Motor neuron (in vitro differentiated cells): ENCODE measurements around the gene STK26. TPM values are rescaled to one million over a fixed set of nuclear protein-coding genes. Genes with fewer than 3 reads are reported as not detected.
"Not testable (repeated sequence)": the region's sequence is repeated elsewhere in the genome, so short reads cannot be mapped to it uniquely, and the experiment has no call there.

ENCODE experiments used
- ATAC-seq, 8 experiments: fragments of 200-7000 bp; cut with Tn5 transposase; replicated peaks in 6 of 8; 2 replicates each; pipeline ENCODE4 v1.8.0; 2021; ENCODE audit warnings: mild to moderate bottlenecking in 8 of 8, moderate library complexity in 8 of 8
- H3K27ac ChIP-seq, 2 donors: fragments of 250-450 bp; sonication (Bioruptor Pico); 2 replicates each; pipeline ENCODE4 v1.9.0; 2021; ENCODE audit warnings: antibody characterized with exemption in 2 of 2, mild to moderate bottlenecking in 2 of 2, moderate library complexity in 1 of 2
- H3K4me1 ChIP-seq, 2 donors: fragments of 250-450 bp; sonication (Bioruptor Pico); replicated peaks in 1 of 2; 2 replicates each; pipeline ENCODE4 v1.6.1; 2021; ENCODE audit warnings: antibody characterized with exemption in 2 of 2, mild to moderate bottlenecking in 2 of 2, moderate library complexity in 1 of 2
- H3K4me3 ChIP-seq, 5 donors: fragments of 250-450 bp; sonication (Bioruptor Pico); 2 replicates each; pipeline ENCODE4 v1.9.0; 2021; ENCODE audit warnings: antibody characterized with exemption in 5 of 5, mild to moderate bottlenecking in 5 of 5, moderate library complexity in 4 of 5
- WGBS, 10 experiments: fragments of 450-650 bp; shearing (Covaris generic); methylation state at CpG; one replicate each; pipeline ENCODE4 v1.0.0; 2022; 5-methylcytosine and 5-hydroxymethylcytosine counted together
- in situ Hi-C, 9 experiments: fragments of 400-800 bp; cut with MboI; loops; one replicate each; pipeline ENCODE4 v1.15.0; 2021; ENCODE audit warnings: low sequenced_read_pairs in 9 of 9, low pct_unique_long_range_greater_than_20kb in 2 of 9; ENCODE audit not compliant: unreplicated experiment in 9 of 9
- total RNA-seq, 8 experiments: library from RNA; unstranded; fragments of 300-600 nt; gene quantifications; 2 replicates each; pipeline versions ENCODE4 v1.2.3 to v1.2.4, GENCODE V29; 2022

STK26 gene
- total RNA-seq, 8 experiments from 2014 or later, result 3.7 to 45.0 (median 9.5) TPM

DNA sequence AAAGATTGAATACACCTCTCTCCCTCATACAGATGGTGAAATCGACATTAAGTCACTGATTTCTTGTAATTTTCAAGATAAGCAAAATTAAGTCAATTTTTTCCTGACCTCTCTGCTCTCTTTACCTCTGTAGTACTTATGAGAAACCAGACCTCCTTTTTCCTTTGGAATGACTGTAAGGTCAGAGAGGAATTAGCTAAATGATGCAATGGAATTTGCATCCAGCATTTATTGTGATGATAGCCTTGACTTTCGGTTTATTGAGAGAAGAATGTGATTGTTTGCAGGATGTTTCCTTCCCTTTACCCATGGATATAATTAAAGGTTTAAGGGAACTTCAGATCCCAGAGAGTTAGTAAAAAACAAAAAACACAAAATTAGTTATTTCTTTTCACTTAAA lies 22.4 kb downstream of the STK26 start:
- no peak for ATAC-seq
- H3K27ac ChIP-seq, result no peak overlapping the region
- H3K4me3 ChIP-seq, result no peak overlapping the region
- WGBS, 10 experiments, result 29 to 80% (median 59%) methylated on average over 1 to 2 of the region's 2 CpGs; no CpG with 5 or more reads in 4 of the 10 experiments
- peaks cover 3 to 22% of the 10 kb centered on the region in 2 donors for H3K4me1 ChIP-seq
- in situ Hi-C loops, result no loop called here

DNA sequence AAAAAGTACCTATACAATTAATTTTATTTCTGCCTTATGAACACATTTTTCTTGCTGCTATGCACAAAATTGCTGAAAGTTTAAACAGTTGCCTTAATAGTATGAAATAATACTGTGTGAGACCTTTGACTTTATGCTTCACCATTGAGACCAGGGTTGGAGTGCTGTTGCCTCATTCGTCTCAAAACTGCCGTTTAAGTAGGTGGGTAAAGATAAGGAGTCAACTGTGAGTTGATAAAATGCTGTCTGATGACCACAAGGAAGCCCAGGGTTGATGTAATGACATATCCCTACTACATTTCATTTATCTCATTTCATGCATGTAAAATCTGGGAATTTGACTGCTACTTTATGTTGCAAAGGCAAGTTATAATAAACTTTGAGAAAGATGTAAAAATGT lies 23.4 kb downstream of the STK26 start:
- no peak overlapping the region for H3K27ac ChIP-seq
- WGBS, 10 experiments, result 20 to 85% (median 35%) methylated on average over 1 to 2 of the region's 2 CpGs; no CpG with 5 or more reads in 4 of the 10 experiments
- no peak overlapping the region for H3K4me3 ChIP-seq
- peaks cover 3 to 14% of the 10 kb centered on the region in 2 donors for H3K4me1 ChIP-seq
- ATAC-seq, result no peak
- in situ Hi-C loops, result no loop called here

DNA sequence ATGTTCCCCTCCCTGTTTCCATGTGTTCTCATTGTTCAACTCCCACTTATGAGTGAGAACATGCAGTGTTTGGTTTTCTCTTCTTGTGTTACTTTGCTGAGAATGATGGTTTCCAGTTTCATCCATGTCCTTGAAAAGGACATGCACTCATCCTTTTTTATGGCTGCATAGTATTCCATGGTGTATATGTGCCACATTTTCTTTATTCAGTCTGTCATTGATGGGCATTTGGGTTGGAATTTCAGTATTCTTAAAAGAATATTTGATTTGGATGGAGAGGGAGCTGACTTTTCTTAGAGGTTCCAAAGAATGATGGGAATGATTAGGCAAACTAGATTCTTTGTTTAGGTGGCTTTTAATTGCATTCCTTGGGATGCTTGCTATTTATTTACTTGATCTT lies 28.7 kb downstream of the STK26 start:
- not testable (repeated sequence) for H3K4me1 ChIP-seq, H3K27ac ChIP-seq, ATAC-seq, H3K4me3 ChIP-seq
- in situ Hi-C loops, result loop anchor here in 1 of 9 experiments (25.0 kb wide), 1 partner anchor 189 kb away; no protein-coding TSS in a partner anchor

DNA sequence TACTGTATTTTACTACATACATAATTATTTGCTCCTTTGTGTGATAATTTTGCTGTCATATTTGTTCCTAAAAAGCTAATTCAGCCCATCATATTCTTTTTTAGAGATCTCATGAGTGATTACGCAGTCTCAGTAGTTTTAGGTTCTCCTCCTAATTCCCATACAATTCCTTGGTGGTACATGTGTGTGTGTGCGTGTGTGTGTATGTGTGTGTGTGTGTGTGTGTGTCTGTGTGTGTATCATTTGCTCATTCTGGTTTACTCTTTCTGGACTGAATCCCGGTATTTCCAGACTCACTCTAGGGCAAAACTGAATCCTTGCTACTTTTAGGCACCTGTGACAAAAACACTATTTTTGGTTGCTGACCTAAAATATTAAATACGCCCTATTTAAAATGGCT lies 34.9 kb downstream of the STK26 start:
- H3K4me1 ChIP-seq, result no peaks in the 10 kb centered on the region
- H3K4me3 ChIP-seq, result no peak overlapping the region
- WGBS, 10 experiments, result 55 to 100% (median 90%) methylated on average over 2 to 4 of the region's 4 CpGs; no CpG with 5 or more reads in 7 of the 10 experiments
- no peak overlapping the region for H3K27ac ChIP-seq
- in situ Hi-C loops, result loop anchor here in 1 of 9 experiments (25.0 kb wide), 1 partner anchor 196 kb away; no protein-coding TSS in a partner anchor
- ATAC-seq, result no peak

DNA sequence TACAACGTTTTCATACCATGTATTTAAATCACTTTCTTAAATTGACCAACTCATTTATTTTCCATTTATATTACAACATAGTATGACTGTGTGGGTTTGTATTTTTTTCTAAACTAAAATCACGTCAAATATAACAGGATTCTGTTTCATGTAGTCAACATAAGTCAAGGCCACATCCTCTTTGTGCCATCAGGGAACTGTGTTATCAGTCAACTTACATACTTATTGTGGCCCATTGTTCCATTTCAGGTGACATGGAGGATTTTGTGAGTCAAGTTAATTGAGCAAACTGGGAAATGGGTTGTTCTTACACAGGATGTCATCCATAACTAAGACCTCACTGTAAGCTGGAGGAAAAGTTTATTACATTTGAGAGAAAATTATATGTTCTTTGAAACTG lies 35.9 kb downstream of the STK26 start:
- in situ Hi-C loops, result loop anchor here in 1 of 9 experiments (25.0 kb wide), 1 partner anchor 197 kb away; no protein-coding TSS in a partner anchor
- Histone ChIP-seq H3K4me3 (no peak overlapping the region), H3K4me1 (no peaks in the 10 kb centered on the region), H3K27ac (no peak overlapping the region)
- no peak for ATAC-seq
- WGBS, 10 experiments, result 0 to 100% (median 43%) methylated on average over 1 to 2 of the region's 2 CpGs; no CpG with 5 or more reads in 5 of the 10 experiments

DNA sequence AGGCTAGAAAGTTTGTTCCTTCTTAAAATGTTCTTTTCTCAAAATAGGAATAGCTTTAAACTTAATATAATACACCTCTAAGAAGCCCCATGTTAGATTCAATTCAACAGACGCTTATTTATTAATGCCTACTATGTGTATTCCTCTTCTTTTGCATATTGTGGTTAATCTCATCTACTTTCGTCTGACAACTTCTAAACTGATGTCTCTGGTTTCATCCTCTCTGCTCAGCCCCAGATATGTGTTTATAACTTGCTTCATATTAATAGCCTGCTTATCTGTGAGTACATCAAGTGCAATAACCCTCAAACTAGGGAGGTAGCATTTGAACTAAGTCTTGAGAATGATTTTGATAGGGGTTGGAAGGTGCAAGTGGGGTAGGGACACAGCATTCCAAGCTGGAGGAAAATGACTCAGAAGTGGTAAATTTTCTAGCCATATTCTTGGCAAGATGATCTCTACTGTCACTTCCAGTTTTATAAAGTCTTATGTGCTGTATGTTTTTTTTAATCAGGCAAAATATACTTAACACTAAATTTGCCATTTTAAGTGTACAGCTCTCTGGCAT lies 37.0 kb downstream of the STK26 start:
- H3K27ac ChIP-seq, result no peak overlapping the region
- H3K4me3 ChIP-seq, result no peak overlapping the region
- in situ Hi-C loops, result loop anchor here in 1 of 9 experiments (25.0 kb wide), 1 partner anchor 198 kb away; no protein-coding TSS in a partner anchor
- no peak for ATAC-seq
- WGBS, 10 experiments, result 60 to 100% (median 82%) methylated on average over 1 to 2 of the region's 2 CpGs; no CpG with 5 or more reads in 4 of the 10 experiments
- H3K4me1 ChIP-seq, result no peaks in the 10 kb centered on the region

DNA sequence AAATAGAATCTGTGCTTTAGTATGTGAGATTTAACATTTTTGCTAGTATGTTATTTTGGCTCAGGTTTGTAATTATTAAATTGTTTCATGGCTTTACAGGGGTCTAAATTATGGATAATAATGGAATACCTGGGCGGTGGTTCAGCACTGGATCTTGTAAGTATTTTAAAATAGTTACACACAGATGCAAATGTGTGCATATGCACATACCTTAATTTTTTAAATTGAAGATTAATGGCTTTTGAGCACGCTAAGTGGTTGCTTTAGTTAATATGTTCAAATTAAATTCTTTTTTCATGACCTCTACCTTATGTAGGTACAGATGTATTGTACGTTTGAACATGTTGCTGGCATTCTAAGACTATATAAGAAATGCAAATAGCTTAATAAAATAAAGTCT lies 40.2 kb downstream of the STK26 start:
- in situ Hi-C loops, result loop anchor here in 1 of 9 experiments (25.0 kb wide), 1 partner anchor 201 kb away; no protein-coding TSS in a partner anchor
- WGBS, 10 experiments, result 0 to 100% (median 49%) methylated on average over 1 to 3 of the region's 3 CpGs; no CpG with 5 or more reads in 2 of the 10 experiments
- Histone ChIP-seq H3K4me1 (no peaks in the 10 kb centered on the region), H3K4me3 (no peak overlapping the region), H3K27ac (no peak overlapping the region)
- ATAC-seq, result peak in 3 of 8 experiments; percentile 18 to 66 (median 59)

DNA sequence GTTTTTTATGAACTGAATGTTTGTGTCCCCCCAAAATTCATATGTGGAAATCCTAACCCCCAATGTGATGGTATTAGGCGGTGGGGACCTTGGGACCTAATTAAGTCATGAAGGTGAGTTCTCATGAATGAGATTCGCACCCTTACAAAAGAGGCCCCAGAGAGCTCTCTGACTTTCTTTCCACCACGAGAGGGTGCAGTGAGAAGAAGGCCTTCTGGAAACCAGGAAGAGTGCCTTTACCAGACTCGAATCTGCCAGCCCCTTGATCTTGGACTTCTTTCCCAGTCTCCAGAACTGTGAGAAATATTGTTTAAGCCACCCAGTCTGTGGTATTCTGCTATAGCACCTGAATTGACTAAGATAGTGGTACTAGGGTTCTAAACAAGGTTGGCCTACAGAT lies 40.8 kb downstream of the STK26 start:
- H3K27ac ChIP-seq, result no peak overlapping the region
- no peak overlapping the region for H3K4me3 ChIP-seq
- no peaks in the 10 kb centered on the region for H3K4me1 ChIP-seq
- 50 to 100% (median 65%) methylated on average over 1 to 2 of the region's 4 CpGs; no CpG with 5 or more reads in 6 of the 10 experiments for WGBS, 10 experiments
- in situ Hi-C loops, result loop anchor here in 1 of 9 experiments (25.0 kb wide), 1 partner anchor 202 kb away; no protein-coding TSS in a partner anchor
- ATAC-seq, result no peak

DNA sequence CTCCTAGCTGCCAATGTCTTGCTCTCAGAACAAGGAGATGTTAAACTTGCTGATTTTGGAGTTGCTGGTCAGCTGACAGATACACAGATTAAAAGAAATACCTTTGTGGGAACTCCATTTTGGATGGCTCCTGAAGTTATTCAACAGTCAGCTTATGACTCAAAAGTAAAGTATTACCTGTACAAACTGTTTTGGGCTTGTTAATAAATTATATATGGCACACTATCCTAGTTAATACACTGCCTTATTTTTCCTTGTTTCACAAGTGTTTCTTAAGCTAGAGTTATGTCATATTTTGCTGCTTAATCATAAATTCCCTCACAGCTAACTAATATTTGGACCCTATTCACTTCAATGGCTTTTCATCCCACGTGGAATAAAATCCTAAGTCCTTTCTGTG lies 45.3 kb downstream of the STK26 start:
- no peak overlapping the region for H3K27ac ChIP-seq
- 40 to 100% (median 60%) methylated on average over 1 of the region's 1 CpG; no CpG with 5 or more reads in 5 of the 10 experiments for WGBS, 10 experiments
- no peaks in the 10 kb centered on the region for H3K4me1 ChIP-seq
- in situ Hi-C loops, result loop anchor here in 1 of 9 experiments (25.0 kb wide), 1 partner anchor 206 kb away; no protein-coding TSS in a partner anchor
- no peak for ATAC-seq
- H3K4me3 ChIP-seq, result no peak overlapping the region

DNA sequence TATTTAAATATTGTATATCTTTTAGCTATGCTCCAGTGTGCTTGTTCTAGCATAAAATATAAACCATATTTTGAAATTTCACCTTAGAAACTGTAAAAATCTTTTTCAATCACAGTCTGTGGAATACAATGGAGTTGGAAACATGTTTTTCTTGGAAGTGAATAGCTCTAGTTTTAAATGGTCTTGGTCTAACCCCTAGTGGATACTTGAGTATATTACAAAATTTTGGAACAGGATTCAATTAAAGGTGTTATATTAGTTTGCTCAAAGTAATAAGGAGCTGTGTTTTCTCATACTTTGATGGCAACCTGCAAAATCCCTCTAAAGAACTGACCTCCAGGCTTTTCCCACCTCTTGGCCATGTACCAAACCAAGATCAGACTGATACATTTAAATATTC lies 48.2 kb downstream of the STK26 start:
- no peaks in the 10 kb centered on the region for H3K4me1 ChIP-seq
- in situ Hi-C loops, result loop anchor here in 1 of 9 experiments (25.0 kb wide), 1 partner anchor 209 kb away; no protein-coding TSS in a partner anchor
- no peak overlapping the region for H3K27ac ChIP-seq
- no peak overlapping the region for H3K4me3 ChIP-seq
- ATAC-seq, result peak in 3 of 8 experiments; percentile 45 to 56 (median 45)

DNA sequence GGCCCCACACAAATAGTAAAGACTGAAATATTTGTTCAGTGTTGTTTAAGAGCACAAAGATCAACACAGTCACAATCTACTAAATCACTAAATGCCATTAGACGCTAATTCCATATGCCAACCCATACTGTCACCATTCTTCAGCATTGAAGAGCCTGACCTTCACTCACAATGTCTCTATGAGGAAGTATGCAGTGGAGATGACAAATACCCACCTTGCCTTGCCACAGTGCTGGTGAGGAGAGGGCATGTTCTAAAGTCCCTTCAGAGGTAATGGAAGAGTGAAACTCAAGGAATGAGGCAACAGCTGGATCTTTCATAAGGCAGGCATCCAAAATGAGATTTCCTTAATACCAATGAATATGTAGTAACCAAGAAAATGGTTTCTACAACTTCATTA lies 54.3 kb downstream of the STK26 start:
- Histone ChIP-seq H3K4me1 (no peaks in the 10 kb centered on the region), H3K4me3 (no peak overlapping the region), H3K27ac (no peak overlapping the region)
- in situ Hi-C loops, result loop anchor here in 2 of 9 experiments (25.0 kb wide), 2 partner anchors 135 to 535 kb away; partner anchors contain the start of gene RAP2C (in 1 of the 2)
- no peak for ATAC-seq
- WGBS, 10 experiments, result 38 to 100% (median 93%) methylated on average over 1 of the region's 1 CpG; no CpG with 5 or more reads in 6 of the 10 experiments

DNA sequence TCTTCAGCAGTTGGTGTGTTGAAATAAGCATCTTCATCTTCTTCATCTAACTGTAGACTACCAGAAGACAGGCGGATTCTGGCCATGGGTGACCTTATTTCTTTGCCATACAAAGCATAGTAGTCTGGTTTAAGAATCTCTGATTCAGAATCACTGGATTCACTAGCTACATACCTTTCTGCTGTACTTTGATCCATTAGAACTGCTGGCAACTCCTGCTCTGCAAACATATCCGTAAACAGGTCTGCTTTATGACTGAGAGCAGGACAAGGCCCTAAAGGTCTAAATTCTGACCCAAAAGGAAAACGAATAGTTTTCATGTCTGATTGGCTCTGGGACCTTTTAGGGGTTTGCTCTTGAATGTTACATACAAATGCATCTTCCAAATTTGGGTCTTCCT lies 54.8 kb downstream of the STK26 start:
- in situ Hi-C loops, result loop anchor here in 2 of 9 experiments (25.0 kb wide), 2 partner anchors 134 to 534 kb away; partner anchors contain the start of gene RAP2C (in 1 of the 2)
- no peak for ATAC-seq

DNA sequence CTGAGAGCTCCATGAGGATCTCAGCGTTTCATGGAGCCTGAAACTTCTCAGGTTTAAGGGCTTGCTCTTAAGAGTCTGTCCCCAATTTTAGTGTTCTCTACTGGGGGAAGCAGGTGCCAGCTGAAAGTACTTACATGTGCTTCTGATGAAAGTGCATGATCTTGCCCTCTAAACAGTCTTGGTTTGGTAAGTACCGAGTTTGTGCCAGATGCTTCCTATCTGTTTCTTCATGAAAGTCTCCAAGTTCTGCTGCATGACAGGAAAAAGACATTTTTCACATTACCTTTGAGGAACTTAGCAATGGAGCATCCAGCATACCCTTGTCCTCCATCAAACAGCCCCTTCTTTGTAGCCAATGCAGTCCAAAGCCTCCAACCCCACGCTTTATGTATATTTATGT lies 62.7 kb downstream of the STK26 start:
- Histone ChIP-seq H3K4me1 (no peaks in the 10 kb centered on the region), H3K27ac (no peak overlapping the region), H3K4me3 (no peak overlapping the region)
- in situ Hi-C loops, result loop anchor here in 2 of 9 experiments (25.0 kb wide), 2 partner anchors 127 to 527 kb away; partner anchors contain the start of gene RAP2C (in 1 of the 2)
- ATAC-seq, result no peak
- WGBS, 10 experiments, result 0 to 83% (median 48%) methylated on average over 1 to 3 of the region's 3 CpGs; no CpG with 5 or more reads in 7 of the 10 experiments

More for the DNA sequence above, 54.8 kb downstream of the STK26 start:
- H3K4me3 ChIP-seq, result no peak overlapping the region
- H3K27ac ChIP-seq, result no peak overlapping the region
- whole genome bisulfite sequencing, 10 experiments, result 59 to 100% (median 90%) methylated on average over 1 to 2 of the region's 3 CpGs; no CpG with 5 or more reads in 7 of the 10 experiments
- no peaks in the 10 kb centered on the region for H3K4me1 ChIP-seq
